Measurements from ENCODE around the gene HARS2.

DNA sequence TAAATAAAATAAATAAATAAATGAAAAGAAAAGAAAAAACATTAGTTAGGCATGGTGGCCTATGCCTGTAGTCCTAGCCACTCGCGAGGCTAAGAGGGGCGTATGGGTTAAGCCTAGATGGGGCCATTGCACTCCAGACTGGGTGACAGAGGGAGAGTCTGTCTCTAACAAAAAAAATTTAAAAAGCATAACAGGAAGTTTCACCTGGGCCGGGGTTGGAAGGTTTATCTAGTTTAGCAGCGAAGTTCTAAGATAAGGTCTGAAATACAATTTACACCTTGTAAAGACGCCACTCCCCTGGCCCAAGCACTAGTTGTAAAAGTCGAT, 27.0 kb downstream of the HARS2 start:
- TF ChIP-seq, protein P1, sequence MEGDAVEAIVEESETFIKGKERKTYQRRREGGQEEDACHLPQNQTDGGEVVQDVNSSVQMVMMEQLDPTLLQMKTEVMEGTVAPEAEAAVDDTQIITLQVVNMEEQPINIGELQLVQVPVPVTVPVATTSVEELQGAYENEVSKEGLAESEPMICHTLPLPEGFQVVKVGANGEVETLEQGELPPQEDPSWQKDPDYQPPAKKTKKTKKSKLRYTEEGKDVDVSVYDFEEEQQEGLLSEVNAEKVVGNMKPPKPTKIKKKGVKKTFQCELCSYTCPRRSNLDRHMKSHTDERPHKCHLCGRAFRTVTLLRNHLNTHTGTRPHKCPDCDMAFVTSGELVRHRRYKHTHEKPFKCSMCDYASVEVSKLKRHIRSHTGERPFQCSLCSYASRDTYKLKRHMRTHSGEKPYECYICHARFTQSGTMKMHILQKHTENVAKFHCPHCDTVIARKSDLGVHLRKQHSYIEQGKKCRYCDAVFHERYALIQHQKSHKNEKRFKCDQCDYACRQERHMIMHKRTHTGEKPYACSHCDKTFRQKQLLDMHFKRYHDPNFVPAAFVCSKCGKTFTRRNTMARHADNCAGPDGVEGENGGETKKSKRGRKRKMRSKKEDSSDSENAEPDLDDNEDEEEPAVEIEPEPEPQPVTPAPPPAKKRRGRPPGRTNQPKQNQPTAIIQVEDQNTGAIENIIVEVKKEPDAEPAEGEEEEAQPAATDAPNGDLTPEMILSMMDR (conservative IDR thresholded peaks at IDR 0.05): no peak
- no peak for TF ChIP-seq EZH2 (IDR thresholded peaks at IDR 0.05; ENCODE audit: low read depth)

All from PC-9 (cell line).